HG02973 (cell line): Measurements from ENCODE around the gene IFNL4.
"Not testable (repeated sequence)": the region's sequence is repeated elsewhere in the genome, so short reads cannot be mapped to it uniquely, and the experiment has no call there.

Source experiments
- ATAC-seq: cut with Tn5 transposase; IDR thresholded peaks from one replicate; pipeline ENCODE4 v1.9.1; 2021; ENCODE audit warnings: moderate library complexity; ENCODE audit not compliant: unreplicated experiment

The IFNL4 gene

GRCh38 chr19:39230096-39230764 is 18.4 kb downstream of the IFNL4 start:
- no peak for ATAC-seq

- ATAC-seq = no peak
Observed at GRCh38 chr19:39224910-39225309, 23.7 kb downstream of the IFNL4 start.

GRCh38 chr19:39223703-39224279 is 24.9 kb downstream of the IFNL4 start:
- ATAC-seq = no peak

- not testable (repeated sequence) for ATAC-seq
Observed at GRCh38 chr19:39219108-39219507, 29.5 kb downstream of the IFNL4 start.

GRCh38 chr19:39218230-39219007 is 30.2 kb downstream of the IFNL4 start:
- ATAC-seq = no peak

- no peak for ATAC-seq
Observed at GRCh38 chr19:39217094-39217493, 31.6 kb downstream of the IFNL4 start.

- not testable (repeated sequence) for ATAC-seq
Observed at GRCh38 chr19:39215323-39215722, 33.3 kb downstream of the IFNL4 start.

GRCh38 chr19:39212375-39212742 is 36.3 kb downstream of the IFNL4 start:
- ATAC-seq = no peak

- no peak for ATAC-seq
Observed at GRCh38 chr19:39211731-39212374, 36.8 kb downstream of the IFNL4 start.

- no peak for ATAC-seq
Observed at GRCh38 chr19:39209196-39209595, 39.5 kb downstream of the IFNL4 start.

- ATAC-seq = no peak
Observed at GRCh38 chr19:39208175-39208795, 40.4 kb downstream of the IFNL4 start.

- no peak for ATAC-seq
Observed at GRCh38 chr19:39207293-39207836, 41.3 kb downstream of the IFNL4 start.

GRCh38 chr19:39206122-39206521 is 42.5 kb downstream of the IFNL4 start:
- ATAC-seq = no peak

- ATAC-seq = no peak
Observed at GRCh38 chr19:39205449-39205764, 43.2 kb downstream of the IFNL4 start.

GRCh38 chr19:39203372-39204341 is 45.0 kb downstream of the IFNL4 start, which contains the start of gene SYCN:
Gene SYCN, minus strand, starts transcription at chr19:39204263. Its CDS starts 9 bp downstream, at chr19:39204254.
- no peak for ATAC-seq

GRCh38 chr19:39202998-39203355 is 45.7 kb downstream of the IFNL4 start:
- no peak for ATAC-seq

- no peak for ATAC-seq
Observed at GRCh38 chr19:39200803-39201115, 47.9 kb downstream of the IFNL4 start.

GRCh38 chr19:39200066-39200802 is 48.4 kb downstream of the IFNL4 start:
- ATAC-seq = no peak

GRCh38 chr19:39199025-39199424 is 49.6 kb downstream of the IFNL4 start:
- ATAC-seq = no peak
